SK-N-SH (cell line): Measurements from ENCODE around the gene JMJD8. TPM values are rescaled to one million over a fixed set of nuclear protein-coding genes. Genes with fewer than 3 reads are reported as not detected.
A peak's percentile ranks its signal among the peaks of the same experiment; 100 is the strongest.

Experiments
- CTCF ChIA-PET: fragments of 300-600, 350-600 bp; formaldehyde crosslinking; extraction: SDS; loops from one replicate; lab custom pipeline; 2021; lab: Yijun Ruan, JAX
- POLR2A ChIA-PET: fragments of 350-600 bp; sonication (Branson Sonifier 250); formaldehyde crosslinking; extraction: SDS; loops from one replicate; lab custom pipeline; 2020; ENCODE audit warnings: antibody characterized with exemption, inconsistent platforms; lab: Yijun Ruan, JAX
- DNase-seq: peaks from one replicate; pipeline ENCODE4 v3.0.0; 2012
- H2AFZ ChIP-seq: fragments of 200-600 bp; sonication (generic); 2 replicates; pipeline ENCODE4 v1.8.1; 2016; ENCODE audit warnings: antibody characterized with exemption, mild to moderate bottlenecking, low read depth
- H3F3A ChIP-seq: fragments of 200-600 bp; sonication (generic); replicated peaks from 2 replicates; pipeline ENCODE3; 2016; ENCODE audit warnings: antibody characterized with exemption, mild to moderate bottlenecking; ENCODE audit not compliant: insufficient read depth
- H3K27ac ChIP-seq, 2 experiments: fragments of 200-500 bp in 1 of 2; fragments of 200-600 bp in 1 of 2; sonication (Bioruptor generic) in 1 of 2; sonication (generic), shearing (Covaris generic) in 1 of 2; 2 replicates each; pipeline versions ENCODE4 v1.5.1 to v1.6.1; 2014 to 2016; ENCODE audit warnings: low read depth in 2 of 2, inconsistent platforms in 1 of 2, low read length in 1 of 2, mild to moderate bottlenecking in 1 of 2, mixed read lengths in 1 of 2
- H3K27me3 ChIP-seq: fragments of 200-600 bp; sonication (generic), shearing (Covaris generic); 2 replicates; pipeline ENCODE4 v1.6.1; 2016; ENCODE audit warnings: mixed run types; ENCODE audit not compliant: insufficient read depth
- H3K36me3 ChIP-seq, 2 experiments: fragments of 200-500 bp in 1 of 2; fragments of 200-600 bp in 1 of 2; sonication (Bioruptor generic) in 1 of 2; sonication (generic) in 1 of 2; replicated peaks in 1 of 2; 2 replicates each; pipeline versions ENCODE3 to v1.5.1; 2014 to 2016; ENCODE audit warnings: low read length in 1 of 2, mild to moderate bottlenecking in 1 of 2; ENCODE audit not compliant: insufficient read depth in 2 of 2, control insufficient read depth in 1 of 2
- H3K4me1 ChIP-seq, 2 experiments: fragments of 200-500 bp in 1 of 2; fragments of 200-600 bp in 1 of 2; sonication (Bioruptor generic) in 1 of 2; sonication (generic), shearing (Covaris generic) in 1 of 2; 2 replicates each; pipeline versions ENCODE4 v1.5.1 to v1.6.1; 2014 to 2016; ENCODE audit warnings: low read depth in 1 of 2, low read length in 1 of 2, mixed run types in 1 of 2; ENCODE audit not compliant: insufficient read depth in 2 of 2, control insufficient read depth in 1 of 2
- H3K4me2 ChIP-seq: fragments of 200-600 bp; sonication (generic), shearing (Covaris generic); 2 replicates; pipeline ENCODE4 v1.6.1; 2017; ENCODE audit warnings: mixed run types
- H3K4me3 ChIP-seq, 2 experiments: fragments of 200-500 bp in 1 of 2; fragments of 200-600 bp in 1 of 2; sonication (Bioruptor generic) in 1 of 2; sonication (generic), shearing (Covaris generic) in 1 of 2; 2 replicates each; pipeline versions ENCODE4 v1.5.1 to v1.8.1; 2014 to 2016; ENCODE audit warnings: low read depth in 2 of 2, inconsistent platforms in 1 of 2, low read length in 1 of 2, mild to moderate bottlenecking in 1 of 2, mixed read lengths in 1 of 2, moderate library complexity in 1 of 2
- H3K79me2 ChIP-seq: fragments of 200-600 bp; sonication (generic); 2 replicates; pipeline ENCODE4 v1.8.1; 2017; ENCODE audit warnings: mild to moderate bottlenecking; ENCODE audit not compliant: insufficient read depth
- H3K9ac ChIP-seq: fragments of 200-600 bp; sonication (generic); 2 replicates; pipeline ENCODE4 v1.6.1; 2017; ENCODE audit warnings: mixed run types
- H3K9me2 ChIP-seq: fragments of 200-600 bp; sonication (generic); 2 replicates; pipeline ENCODE4 v1.6.1; 2017; ENCODE audit warnings: mixed run types
- H3K9me3 ChIP-seq: fragments of 200-600 bp; sonication (generic); 2 replicates; pipeline ENCODE4 v1.6.1; 2017; ENCODE audit warnings: mixed run types, mild to moderate bottlenecking, moderate library complexity
- H4K20me1 ChIP-seq: fragments of 200-600 bp; sonication (generic); 2 replicates; pipeline ENCODE4 v1.6.1; 2017; ENCODE audit warnings: mild to moderate bottlenecking, mixed run types; ENCODE audit not compliant: insufficient read depth
- CHD2 ChIP-seq: fragments of 150-350 bp; IDR thresholded peaks from 2 replicates; pipeline ENCODE4 v1.6.1; 2018; ENCODE audit warnings: low read length; ENCODE audit not compliant: partially characterized antibody
- ELF1 ChIP-seq: IDR thresholded peaks from 2 replicates; pipeline ENCODE4 v1.4.0; 2012
- FOXJ3 ChIP-seq: sonication (generic); formaldehyde crosslinking; IDR thresholded peaks from 2 replicates; pipeline ENCODE4 v1.5.1; 2020; ENCODE audit warnings: mild to moderate bottlenecking, missing genetic modification reagents
- GABPA ChIP-seq: IDR thresholded peaks from 2 replicates; pipeline ENCODE4 v1.4.0; 2012; ENCODE audit warnings: low read depth, mild to moderate bottlenecking
- GATA2 ChIP-seq: sonication (generic); formaldehyde crosslinking; IDR thresholded peaks from 2 replicates; pipeline ENCODE4 v1.5.0; 2020; ENCODE audit warnings: mild to moderate bottlenecking, missing genetic modification reagents
- MXI1 ChIP-seq: IDR thresholded peaks from 2 replicates; pipeline ENCODE4 v1.6.1; 2012; ENCODE audit warnings: mild to moderate bottlenecking, low read depth, low read length, improper control_type of control experiment
- NRF1 ChIP-seq: IDR thresholded peaks from 2 replicates; pipeline ENCODE4 v1.6.1; 2012; ENCODE audit warnings: low read depth, mild to moderate bottlenecking, low read length
- RAD21 ChIP-seq: IDR thresholded peaks from 2 replicates; pipeline ENCODE4 v1.6.1; 2012; ENCODE audit warnings: mild to moderate bottlenecking, low read length
- RFX5 ChIP-seq: IDR thresholded peaks from 2 replicates; pipeline ENCODE4 v1.6.1; 2012; ENCODE audit warnings: mild to moderate bottlenecking, improper control_type of control experiment, low read length
- TEAD4 ChIP-seq: IDR thresholded peaks from 2 replicates; pipeline ENCODE4 v1.4.0; 2012; ENCODE audit warnings: mild to moderate bottlenecking, borderline replicate concordance; ENCODE audit not compliant: insufficient read depth
- WGBS: methylation state at CpG from one replicate; pipeline ENCODE4 v1.1.6; 2017; ENCODE audit warnings: low lambda C conversion rate; 5-methylcytosine and 5-hydroxymethylcytosine counted together
- polyA plus RNA-seq, 3 experiments: library from polyadenylated mRNA; depleted of rRNA; stranded (reverse); fragments of >200 nt; gene quantifications; 2 replicates each; pipeline ENCODE4 v1.2.3, GENCODE V29; 2012
- TF ChIP-seq, protein P1 (sequence below): IDR thresholded peaks from 2 replicates; pipeline ENCODE4; 2012

The JMJD8 gene
- polyA plus RNA-seq, 1 of the 3 experiments (the other 2 are of a cell fraction): 67.0 TPM

DNA sequence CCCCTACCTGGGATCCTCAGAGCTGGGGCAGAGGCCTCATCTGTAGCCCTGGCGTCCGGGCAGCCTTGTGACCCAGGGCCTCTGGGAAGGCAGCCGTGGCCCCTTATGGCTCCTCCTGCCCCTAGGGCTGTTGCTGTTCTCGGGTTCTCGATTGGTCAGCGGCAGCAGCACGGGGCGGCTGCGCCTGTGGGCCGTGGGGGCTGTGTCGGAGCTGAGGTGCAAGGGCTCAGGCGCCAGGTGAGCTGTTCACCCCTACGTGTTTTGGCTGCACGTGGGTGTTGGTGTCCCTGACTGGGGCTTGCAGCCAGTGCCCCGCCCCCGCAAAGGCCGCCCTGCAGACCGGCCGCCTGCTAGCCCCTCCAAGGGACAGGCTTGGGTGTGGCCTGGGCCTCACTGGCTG lies 22.0 kb downstream of the JMJD8 start:
- no peak overlapping the region for H2AFZ ChIP-seq

DNA sequence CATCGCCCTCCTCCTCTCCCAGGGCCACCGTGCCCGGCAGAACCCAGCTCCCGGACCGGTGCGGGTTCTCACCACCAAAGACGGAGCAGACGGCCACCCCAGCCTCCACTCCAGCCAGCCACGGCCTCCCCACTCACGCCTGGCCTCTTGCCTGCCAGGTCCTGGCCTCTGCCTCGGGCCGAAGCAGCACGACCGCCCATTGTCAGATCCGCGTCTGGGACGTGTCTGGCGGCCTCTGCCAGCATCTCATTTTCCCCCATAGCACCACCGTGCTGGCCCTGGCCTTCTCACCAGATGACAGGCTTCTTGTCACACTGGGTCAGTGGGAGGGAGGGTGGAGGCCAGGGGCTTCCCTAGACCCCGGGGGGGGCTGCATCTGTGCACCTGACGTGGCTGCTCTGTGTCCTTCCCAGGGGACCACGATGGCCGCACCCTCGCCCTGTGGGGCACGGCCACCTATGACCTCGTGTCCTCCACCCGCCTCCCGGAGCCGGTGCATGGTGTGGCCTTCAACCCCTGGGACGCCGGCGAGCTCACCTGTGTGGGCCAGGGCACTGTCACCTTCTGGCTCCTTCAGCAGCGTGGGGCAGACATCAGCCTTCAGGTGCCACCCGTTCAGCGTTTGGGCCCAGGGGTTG lies 22.8 kb downstream of the JMJD8 start:
- Histone ChIP-seq H3K9ac (no peak overlapping the region), H3K36me3 (peaks cover 0 to 41% of the 10 kb centered on the region in 2 experiments), H3K27ac (peak overlapping the region; percentile 20 to 79; a peak in 2 of 4 replicates), H3K4me3 (no peak overlapping the region; a peak in 1 of 4 replicates), H3K9me3 (no peaks in the 10 kb centered on the region), H3K79me2 (no peaks in the 10 kb centered on the region), H3K4me2 (no peak overlapping the region), H3K9me2 (no peaks in the 10 kb centered on the region), H3F3A (no peaks in the 10 kb centered on the region), H2AFZ (no peak overlapping the region), H4K20me1 (no peaks in the 10 kb centered on the region), H3K27me3 (no peaks in the 10 kb centered on the region), H3K4me1 (peaks cover 3 to 35% of the 10 kb centered on the region in 2 experiments; a peak in 3 of 4 replicates)
- ChIA-PET CTCF (interaction anchor here (0.6 to 6.7 kb wide), 16 partner anchors 9 to 270 kb away, joined by 3 to 92 read pairs (median 4); partner anchors contain the start of genes JMJD8, METRN, RHBDL1 and STUB1), POLR2A (interaction anchor here (0.9 to 1.5 kb wide), 8 partner anchors 10 to 73 kb away, joined by 3 to 13 read pairs (median 4); partner anchors contain the start of genes ANTKMT, METRN, METTL26 and STUB1)
- 60% methylated on average over 10 of the region's 35 CpGs for WGBS
- TF ChIP-seq MXI1 (peak; percentile 13; the same call in 1 of the 2 replicates), FOXJ3 (no peak)
- DNase-seq: no peak

More for the DNA sequence above, 22.0 kb downstream of the JMJD8 start:
- DNase-seq: no peak
- Histone ChIP-seq H3K9me3 (no peaks in the 10 kb centered on the region), H3K36me3 (peaks cover 0 to 39% of the 10 kb centered on the region in 2 experiments), H3K79me2 (no peaks in the 10 kb centered on the region), H3K9ac (no peak overlapping the region), H3K9me2 (no peaks in the 10 kb centered on the region), H3K4me2 (no peak overlapping the region), H3K27me3 (no peaks in the 10 kb centered on the region), H3K27ac (peak overlapping the region in 1 of 2 experiments; percentile 79; a peak in 1 of 4 replicates), H4K20me1 (no peaks in the 10 kb centered on the region), H3F3A (no peaks in the 10 kb centered on the region), H3K4me1 (peaks cover 3 to 35% of the 10 kb centered on the region in 2 experiments; a peak in 3 of 4 replicates), H3K4me3 (no peak overlapping the region)
- no CpG with 5 or more reads among the region's 19 CpGs for WGBS
- POLR2A ChIA-PET: interaction anchor here (1.3 kb wide), 2 partner anchors 14 to 17 kb away, joined by 5 read pairs; no protein-coding TSS in a partner anchor
- TF ChIP-seq CHD2 (no peak), GATA2 (CRISPR knock-in tag) (no peak), RFX5 (no peak), GABPA (no peak), RAD21 (no peak), TEAD4 (no peak), ELF1 (no peak), MXI1 (no peak), NRF1 (no peak)
- TF ChIP-seq, protein P1, sequence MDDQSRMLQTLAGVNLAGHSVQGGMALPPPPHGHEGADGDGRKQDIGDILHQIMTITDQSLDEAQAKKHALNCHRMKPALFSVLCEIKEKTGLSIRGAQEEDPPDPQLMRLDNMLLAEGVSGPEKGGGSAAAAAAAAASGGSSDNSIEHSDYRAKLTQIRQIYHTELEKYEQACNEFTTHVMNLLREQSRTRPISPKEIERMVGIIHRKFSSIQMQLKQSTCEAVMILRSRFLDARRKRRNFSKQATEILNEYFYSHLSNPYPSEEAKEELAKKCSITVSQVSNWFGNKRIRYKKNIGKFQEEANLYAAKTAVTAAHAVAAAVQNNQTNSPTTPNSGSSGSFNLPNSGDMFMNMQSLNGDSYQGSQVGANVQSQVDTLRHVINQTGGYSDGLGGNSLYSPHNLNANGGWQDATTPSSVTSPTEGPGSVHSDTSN: no peak
- CTCF ChIA-PET: interaction anchor here (0.6 to 6.7 kb wide), 7 partner anchors 12 to 80 kb away, joined by 3 to 92 read pairs (median 11); partner anchors contain the start of genes RHBDL1, STUB1 and WDR90
